BJ (cell line): Measurements from ENCODE around the gene SRI. TPM values are rescaled to one million over a fixed set of nuclear protein-coding genes. Genes with fewer than 3 reads are reported as not detected.

Experiments used
- CTCF ChIA-PET: fragments of 350-600 bp; formaldehyde crosslinking; extraction: SDS; loops from one replicate; lab custom pipeline; 2021; ENCODE audit warnings: antibody characterized with exemption, inconsistent platforms; lab: Yijun Ruan, JAX
- POLR2A ChIA-PET: fragments of 300-600 bp; sonication (Branson Sonifier 250); formaldehyde crosslinking; extraction: SDS; loops from one replicate; lab custom pipeline; 2021; ENCODE audit warnings: antibody characterized with exemption; lab: Charles Lee
- DNase-seq: peaks from one replicate; pipeline ENCODE4 v3.0.0-alpha.2; 2011; ENCODE audit warnings: low read depth
- H3K27me3 ChIP-seq: 2 replicates; pipeline ENCODE4 v1.6.0; 2011; ENCODE audit warnings: low read length; ENCODE audit not compliant: control insufficient read depth, insufficient read depth
- H3K36me3 ChIP-seq: 2 replicates; pipeline ENCODE4 v1.5.1; 2011; ENCODE audit warnings: low read length; ENCODE audit not compliant: control insufficient read depth, insufficient read depth
- H3K4me3 ChIP-seq: 2 replicates; pipeline ENCODE4 v1.5.1; 2011; ENCODE audit warnings: low read depth, mild to moderate bottlenecking, control low read depth, low read length
- CTCF ChIP-seq: IDR thresholded peaks from 2 replicates; pipeline ENCODE4 v1.5.1; 2011; ENCODE audit warnings: low read depth, mild to moderate bottlenecking, control low read depth, inconsistent platforms, low read length, moderate library complexity; ENCODE audit not compliant: insufficient read depth
- polyA plus RNA-seq: library from polyadenylated mRNA; depleted of rRNA; stranded (reverse); fragments of >200 nt; gene quantifications from 2 replicates; pipeline ENCODE4 v1.2.3, GENCODE V29; 2011

The SRI gene
- polyA plus RNA-seq, 1 experiment = 61.8 TPM

GRCh38 chr7:88233828-88234227 lies 14.0 kb upstream of the SRI start:
- ChIA-PET CTCF (no interaction called here), POLR2A (no interaction called here)
- Histone ChIP-seq H3K36me3 (no peaks in the 10 kb centered on the region), H3K4me3 (no peak overlapping the region), H3K27me3 (no peaks in the 10 kb centered on the region; the same call in 1 of the 2 replicates)
- DNase-seq = no peak
- TF ChIP-seq CTCF = no peak

GRCh38 chr7:88230646-88231045 lies 10.8 kb upstream of the SRI start:
- Histone ChIP-seq H3K36me3 (no peaks in the 10 kb centered on the region), H3K4me3 (no peak overlapping the region), H3K27me3 (no peaks in the 10 kb centered on the region; the same call in 1 of the 2 replicates)
- TF ChIP-seq CTCF = no peak
- POLR2A ChIA-PET = no interaction called here
- no peak for DNase-seq
- CTCF ChIA-PET = no interaction called here

GRCh38 chr7:88229302-88229995 lies 9.6 kb upstream of the SRI start:
- POLR2A ChIA-PET = no interaction called here
- Histone ChIP-seq H3K27me3 (no peaks in the 10 kb centered on the region; the same call in 1 of the 2 replicates), H3K36me3 (no peaks in the 10 kb centered on the region), H3K4me3 (no peak overlapping the region)
- TF ChIP-seq CTCF = no peak
- no peak for DNase-seq
- CTCF ChIA-PET = no interaction called here

- Histone ChIP-seq H3K27me3 (no peaks in the 10 kb centered on the region; the same call in 1 of the 2 replicates), H3K4me3 (no peak overlapping the region), H3K36me3 (no peaks in the 10 kb centered on the region)
- no peak for DNase-seq
- no peak for TF ChIP-seq CTCF
- ChIA-PET POLR2A (interaction anchor here (0.6 kb wide), 2 partner anchors 58 to 1024 kb away, joined by 9 to 13 read pairs; no protein-coding TSS in a partner anchor), CTCF (interaction anchor here (1.7 kb wide), 1 partner anchor 17 kb away, joined by 5 read pairs; no protein-coding TSS in a partner anchor)
These were observed 7.2 kb upstream of the SRI start for GRCh38 chr7:88226886-88227516.

GRCh38 chr7:88226201-88226600 lies 6.4 kb upstream of the SRI start:
- DNase-seq = no peak
- Histone ChIP-seq H3K36me3 (no peaks in the 10 kb centered on the region), H3K27me3 (no peaks in the 10 kb centered on the region; the same call in 1 of the 2 replicates), H3K4me3 (no peak overlapping the region)
- ChIA-PET CTCF (interaction anchor here (1.7 kb wide), 1 partner anchor 17 kb away, joined by 5 read pairs; no protein-coding TSS in a partner anchor), POLR2A (no interaction called here)
- TF ChIP-seq CTCF = no peak
